Upper lobe of right lung (tissue), 1 donor: ENCODE data around the gene CBL. TPM values are rescaled to one million over a fixed set of nuclear protein-coding genes. Genes with fewer than 3 reads are reported as not detected.

Experiments used
- ATAC-seq: fragments of 200-7000 bp; cut with Tn5 transposase; one replicate; pipeline ENCODE4 v1.9.1; 2020; ENCODE audit warnings: mild to moderate bottlenecking, moderate library complexity
- DNase-seq: peaks from one replicate; pipeline ENCODE4 v3.0.0-alpha.2; 2020
- H3K27ac ChIP-seq: fragments of 200-600 bp; one replicate; pipeline ENCODE4 v1.8.0; 2022
- H3K27me3 ChIP-seq: fragments of 200-600 bp; one replicate; pipeline ENCODE4 v1.8.0; 2022; ENCODE audit warnings: mild to moderate bottlenecking
- H3K36me3 ChIP-seq: fragments of 200-600 bp; one replicate; pipeline ENCODE4 v1.8.0; 2022
- H3K4me1 ChIP-seq: fragments of 200-600 bp; one replicate; pipeline ENCODE4 v1.8.0; 2022
- H3K4me3 ChIP-seq: fragments of 200-600 bp; one replicate; pipeline ENCODE4 v1.8.0; 2022; ENCODE audit warnings: mild to moderate bottlenecking
- H3K9me3 ChIP-seq: fragments of 200-600 bp; one replicate; pipeline ENCODE4 v1.8.0; 2022
- CTCF ChIP-seq: fragments of 200-600 bp; IDR thresholded peaks from one replicate; pipeline ENCODE4 v1.8.0; 2022; ENCODE audit warnings: antibody characterized with exemption
- intact Hi-C: fragments of 100-400 bp; cut with DNase I; formaldehyde crosslinking; loops from one replicate; pipeline ENCODE4 v1.11.0; 2022
- total RNA-seq: library from RNA; stranded (reverse); fragmentation: NEBNext Ultra II Directional; extraction: Animal tissue kit (Norgen Biotek cat#: 25700); gene quantifications from one replicate; pipeline ENCODE4 v1.2.1, GENCODE V29; 2021
- donor health status: DM: no; HTN: yes; CAD: no; lungs with severe emphysema.

CBL gene
- total RNA-seq, 1 donor from 2014 or later = 30.0 TPM

GRCh38 chr11:119318240-119319135, 112.3 kb downstream of the CBL start:
- intact Hi-C loops = loop anchor here (10.0 kb wide), 1 partner anchor 114 kb away; the partner anchor contains the start of gene CBL
- Histone ChIP-seq H3K27ac (peak overlapping the region; percentile 87), H3K4me1 (peaks cover 33% of the 10 kb centered on the region), H3K27me3 (peaks cover 26% of the 10 kb centered on the region), H3K9me3 (no peaks in the 10 kb centered on the region), H3K36me3 (no peaks in the 10 kb centered on the region), H3K4me3 (no peak overlapping the region)
- DNase-seq = no peak
- TF ChIP-seq CTCF = no peak
- ATAC-seq = peak; percentile 5

- Histone ChIP-seq H3K27ac (peak overlapping the region; percentile 87), H3K36me3 (no peaks in the 10 kb centered on the region), H3K4me3 (no peak overlapping the region), H3K4me1 (peaks cover 33% of the 10 kb centered on the region), H3K9me3 (no peaks in the 10 kb centered on the region), H3K27me3 (peaks cover 26% of the 10 kb centered on the region)
- no peak for TF ChIP-seq CTCF
- intact Hi-C loops = loop anchor here (10.0 kb wide), 1 partner anchor 114 kb away; the partner anchor contains the start of gene CBL
- DNase-seq (no peak), ATAC-seq (no peak)
Measured at GRCh38 chr11:119319136-119319699, 113.1 kb downstream of the CBL start.

GRCh38 chr11:119319700-119320239, 113.6 kb downstream of the CBL start:
- Histone ChIP-seq H3K27ac (peak overlapping the region; percentile 87), H3K27me3 (peaks cover 25% of the 10 kb centered on the region), H3K4me1 (peaks cover 33% of the 10 kb centered on the region), H3K4me3 (no peak overlapping the region), H3K9me3 (no peaks in the 10 kb centered on the region), H3K36me3 (no peaks in the 10 kb centered on the region)
- DNase-seq = no peak
- intact Hi-C loops = loop anchor here (10.0 kb wide), 1 partner anchor 115 kb away; the partner anchor contains the start of gene CBL
- no peak for TF ChIP-seq CTCF
- ATAC-seq = no peak

- Histone ChIP-seq H3K36me3 (no peaks in the 10 kb centered on the region), H3K4me3 (peak overlapping the region; percentile 55), H3K27me3 (peaks cover 20% of the 10 kb centered on the region), H3K9me3 (no peaks in the 10 kb centered on the region), H3K4me1 (peaks cover 33% of the 10 kb centered on the region), H3K27ac (peak overlapping the region; percentile 87)
- ATAC-seq (no peak), DNase-seq (no peak)
- intact Hi-C loops = no loop called here
- TF ChIP-seq CTCF = no peak
Measured at GRCh38 chr11:119320240-119320775, 114.2 kb downstream of the CBL start.

GRCh38 chr11:119320776-119321524, 114.8 kb downstream of the CBL start:
- no peaks in the 10 kb centered on the region for H3K36me3 ChIP-seq
- peak overlapping the region; percentile 55 for H3K4me3 ChIP-seq
- ATAC-seq (peak; percentile 51), DNase-seq (peak; percentile 74)
- no peaks in the 10 kb centered on the region for H3K9me3 ChIP-seq
- peaks cover 31% of the 10 kb centered on the region for H3K4me1 ChIP-seq
- H3K27me3 ChIP-seq = peaks cover 18% of the 10 kb centered on the region
- no peak for TF ChIP-seq CTCF
- H3K27ac ChIP-seq = peak overlapping the region; percentile 87
- intact Hi-C loops = no loop called here
